ENCODE data around the gene MXD3. TPM values are rescaled to one million over a fixed set of nuclear protein-coding genes. Genes with fewer than 3 reads are reported as not detected.

MXD3 gene
- polyA plus RNA-seq, 1 donor from 2014 or later, result 4.1 TPM

- H3K4me3 Mint-ChIP-seq, result peak overlapping the region; percentile 19 to 77 (median 50)
- H3K9me3 Mint-ChIP-seq, result no peaks in the 10 kb centered on the region
- peaks cover 48 to 51% (median 48%) of the 10 kb centered on the region in 3 donors for H3K4me1 Mint-ChIP-seq
- no peaks in the 10 kb centered on the region for H3K27me3 Mint-ChIP-seq
- H3K36me3 Mint-ChIP-seq, result peaks cover 17% of the 10 kb centered on the region
- H3K27ac Mint-ChIP-seq, result peak overlapping the region; percentile 81 to 95 (median 95)
These were observed 15.1 kb downstream of the MXD3 start for GRCh38 chr5:177296581-177296980.

- Mint-ChIP-seq H3K27ac (peak overlapping the region; percentile 81 to 95 (median 95)), H3K4me3 (peak overlapping the region in 3 of 4 donors; percentile 19 to 77 (median 75)), H3K36me3 (peaks cover 18% of the 10 kb centered on the region), H3K9me3 (no peaks in the 10 kb centered on the region), H3K27me3 (no peaks in the 10 kb centered on the region), H3K4me1 (peaks cover 44 to 52% (median 49%) of the 10 kb centered on the region in 3 donors)
These were observed 15.8 kb downstream of the MXD3 start for GRCh38 chr5:177295924-177296323.

DNA sequence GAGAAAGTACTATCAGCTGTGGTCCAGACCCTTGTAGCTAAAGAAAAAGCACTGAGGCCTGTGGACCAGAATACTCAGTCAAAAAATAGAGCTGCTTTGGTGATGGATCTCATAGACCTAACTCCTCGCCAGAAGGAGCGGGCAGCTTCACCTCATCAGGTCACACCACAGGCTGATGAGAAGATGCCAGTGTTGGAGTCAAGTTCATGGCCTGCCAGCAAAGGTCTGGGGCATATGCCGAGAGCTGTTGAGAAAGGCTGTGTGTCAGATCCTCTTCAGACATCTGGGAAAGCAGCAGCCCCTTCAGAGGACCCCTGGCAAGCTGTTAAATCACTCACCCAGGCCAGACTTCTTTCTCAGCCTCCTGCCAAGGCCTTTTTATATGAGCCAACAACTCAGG is 17.1 kb downstream of the MXD3 start:
- Mint-ChIP-seq H3K27ac (peak overlapping the region in 1 of 3 donors; percentile 95), H3K4me3 (no peak overlapping the region), H3K9me3 (no peaks in the 10 kb centered on the region), H3K27me3 (no peaks in the 10 kb centered on the region), H3K36me3 (peaks cover 20% of the 10 kb centered on the region), H3K4me1 (peaks cover 38 to 43% (median 43%) of the 10 kb centered on the region in 3 donors)

- Mint-ChIP-seq H3K4me3 (no peak overlapping the region), H3K27me3 (no peaks in the 10 kb centered on the region), H3K36me3 (peaks cover 20% of the 10 kb centered on the region), H3K27ac (peak overlapping the region in 1 of 3 donors; percentile 35), H3K4me1 (peaks cover 35 to 41% (median 36%) of the 10 kb centered on the region in 3 donors), H3K9me3 (no peaks in the 10 kb centered on the region)
These were observed 17.7 kb downstream of the MXD3 start for GRCh38 chr5:177293819-177294581.

DNA sequence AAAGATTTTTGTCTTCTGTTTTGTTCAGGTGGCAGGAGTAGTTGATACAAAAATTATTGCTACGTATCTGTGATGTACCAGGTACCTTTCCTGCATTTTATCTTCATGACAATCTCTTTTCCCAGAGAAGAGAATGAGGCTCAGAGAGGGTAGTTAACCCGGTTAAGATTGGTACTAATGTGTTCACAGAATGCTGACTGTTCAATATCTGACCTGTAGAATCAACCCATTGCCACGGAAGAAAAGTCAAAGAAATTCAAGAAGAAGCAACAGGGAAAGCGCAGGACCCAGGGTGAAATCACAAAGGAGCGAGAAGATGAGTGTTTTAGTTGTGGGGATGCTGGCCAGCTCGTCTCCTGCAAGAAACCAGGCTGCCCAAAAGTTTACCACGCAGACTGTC is 20.0 kb downstream of the MXD3 start:
- no peaks in the 10 kb centered on the region for H3K27me3 Mint-ChIP-seq
- peaks cover 19% of the 10 kb centered on the region for H3K36me3 Mint-ChIP-seq
- peaks cover 25 to 32% (median 26%) of the 10 kb centered on the region in 3 donors for H3K4me1 Mint-ChIP-seq
- no peak overlapping the region for H3K4me3 Mint-ChIP-seq
- H3K27ac Mint-ChIP-seq, result peak overlapping the region in 1 of 3 donors; percentile 61
- no peaks in the 10 kb centered on the region for H3K9me3 Mint-ChIP-seq

- H3K4me1 Mint-ChIP-seq, result peaks cover 18 to 24% (median 18%) of the 10 kb centered on the region in 3 donors
- peaks cover 15% of the 10 kb centered on the region for H3K36me3 Mint-ChIP-seq
- H3K27me3 Mint-ChIP-seq, result no peaks in the 10 kb centered on the region
- H3K4me3 Mint-ChIP-seq, result peak overlapping the region in 2 of 4 donors; percentile 41 to 44
- peak overlapping the region; percentile 16 to 86 (median 43) for H3K27ac Mint-ChIP-seq
- H3K9me3 Mint-ChIP-seq, result no peaks in the 10 kb centered on the region
These were observed 20.7 kb downstream of the MXD3 start for GRCh38 chr5:177290816-177291596.

DNA sequence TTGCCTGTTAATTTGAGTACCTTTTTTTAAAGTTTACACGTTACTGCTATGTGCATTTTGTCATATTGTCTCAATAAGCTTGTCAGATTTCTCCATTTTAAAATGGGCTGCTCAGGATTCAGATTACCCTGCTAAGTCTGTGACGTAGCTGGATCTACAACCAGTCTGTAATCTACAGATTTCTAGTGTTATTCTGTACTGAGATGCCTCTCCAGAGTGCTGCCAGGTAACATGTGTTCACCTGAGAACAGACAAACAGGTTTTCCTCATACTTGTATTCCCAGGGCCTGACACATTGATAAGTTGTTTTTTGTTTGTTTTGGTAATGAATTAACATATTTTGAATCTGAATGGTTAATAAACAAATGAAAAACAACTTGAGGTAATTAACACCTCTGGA is 23.5 kb downstream of the MXD3 start:
- no peaks in the 10 kb centered on the region for H3K9me3 Mint-ChIP-seq
- no peak overlapping the region for H3K4me3 Mint-ChIP-seq
- H3K27ac Mint-ChIP-seq, result peak overlapping the region in 1 of 3 donors; percentile 63
- peaks cover 10% of the 10 kb centered on the region for H3K36me3 Mint-ChIP-seq
- peaks cover 12 to 15% (median 14%) of the 10 kb centered on the region in 3 donors for H3K4me1 Mint-ChIP-seq
- no peaks in the 10 kb centered on the region for H3K27me3 Mint-ChIP-seq

GRCh38 chr5:177276886-177277285 is 34.8 kb downstream of the MXD3 start:
- Mint-ChIP-seq H3K9me3 (no peaks in the 10 kb centered on the region), H3K4me1 (peaks cover 0 to 2% (median 1%) of the 10 kb centered on the region in 3 donors), H3K27ac (no peak overlapping the region), H3K36me3 (peaks cover 7% of the 10 kb centered on the region), H3K4me3 (no peak overlapping the region), H3K27me3 (no peaks in the 10 kb centered on the region)

- no peak overlapping the region for H3K4me3 Mint-ChIP-seq
- H3K36me3 Mint-ChIP-seq, result peaks cover 7% of the 10 kb centered on the region
- no peak overlapping the region for H3K27ac Mint-ChIP-seq
- H3K4me1 Mint-ChIP-seq, result peaks cover 0 to 2% (median 1%) of the 10 kb centered on the region in 3 donors
- H3K9me3 Mint-ChIP-seq, result no peaks in the 10 kb centered on the region
- no peaks in the 10 kb centered on the region for H3K27me3 Mint-ChIP-seq
These were observed 35.8 kb downstream of the MXD3 start for GRCh38 chr5:177275883-177276282.

GRCh38 chr5:177271113-177271512 is 40.6 kb downstream of the MXD3 start:
- no peaks in the 10 kb centered on the region for H3K9me3 Mint-ChIP-seq
- no peaks in the 10 kb centered on the region for H3K27me3 Mint-ChIP-seq
- peaks cover 0 to 2% (median 0%) of the 10 kb centered on the region in 3 donors for H3K4me1 Mint-ChIP-seq
- H3K27ac Mint-ChIP-seq, result peak overlapping the region in 1 of 3 donors; percentile 58
- H3K4me3 Mint-ChIP-seq, result no peak overlapping the region
- peaks cover 4% of the 10 kb centered on the region for H3K36me3 Mint-ChIP-seq

- Mint-ChIP-seq H3K9me3 (no peaks in the 10 kb centered on the region), H3K27me3 (no peaks in the 10 kb centered on the region), H3K4me1 (peaks cover 0 to 2% (median 0%) of the 10 kb centered on the region in 3 donors), H3K4me3 (no peak overlapping the region), H3K36me3 (peaks cover 4% of the 10 kb centered on the region), H3K27ac (peak overlapping the region in 1 of 3 donors; percentile 58)
These were observed 41.0 kb downstream of the MXD3 start for GRCh38 chr5:177270653-177271052.

DNA sequence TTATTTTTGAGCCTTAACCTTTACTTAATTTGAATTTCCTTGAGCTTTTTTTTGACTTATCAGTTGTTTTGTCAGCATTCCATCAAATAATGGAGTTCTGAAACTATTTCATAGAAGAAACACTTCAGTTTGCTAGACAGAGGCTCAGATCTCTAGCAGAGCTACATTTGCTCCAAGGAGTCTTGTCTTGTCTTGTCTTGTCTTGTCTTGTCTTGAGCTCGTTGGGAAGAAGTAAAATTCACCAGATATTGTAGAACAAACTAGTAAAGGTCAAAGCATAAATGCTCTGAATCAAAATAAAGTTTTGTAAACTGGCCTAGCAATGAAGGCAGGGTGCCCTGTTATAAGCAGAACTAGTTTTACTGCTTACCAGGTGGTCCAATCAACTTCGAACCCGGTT is 41.7 kb downstream of the MXD3 start:
- Mint-ChIP-seq H3K4me1 (peaks cover 0 to 2% (median 0%) of the 10 kb centered on the region in 3 donors), H3K4me3 (no peak overlapping the region), H3K9me3 (no peaks in the 10 kb centered on the region), H3K36me3 (peaks cover 4% of the 10 kb centered on the region), H3K27me3 (no peaks in the 10 kb centered on the region), H3K27ac (no peak overlapping the region)

DNA sequence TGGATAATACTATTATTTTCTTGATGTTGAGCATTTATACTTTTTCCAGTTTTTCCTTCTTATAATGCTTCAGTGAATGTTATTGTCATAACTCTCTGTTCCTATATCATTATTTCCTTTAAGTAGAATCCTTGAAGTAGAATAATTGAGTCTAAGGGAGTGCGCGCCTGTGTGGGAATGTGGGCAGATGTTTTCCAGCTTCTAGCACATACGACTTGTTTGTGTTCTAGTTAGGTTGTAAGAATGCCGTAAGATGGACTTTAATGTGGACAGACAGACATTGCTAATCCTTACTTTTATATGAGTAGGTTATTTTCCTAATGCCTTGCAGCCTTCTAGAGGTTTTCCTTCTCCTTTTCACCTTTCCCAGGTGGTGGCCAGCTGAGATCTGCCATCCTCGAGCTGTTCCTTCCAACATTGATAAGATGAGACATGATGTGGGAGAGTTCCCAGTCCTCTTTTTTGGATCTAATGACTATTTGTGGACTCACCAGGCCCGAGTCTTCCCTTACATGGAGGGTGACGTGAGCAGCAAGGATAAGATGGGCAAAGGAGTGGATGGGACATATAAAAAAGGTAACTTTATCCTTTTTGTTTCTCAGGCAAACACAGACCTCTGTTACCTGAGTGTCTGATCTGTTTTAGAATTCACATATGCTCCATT is 42.3 kb downstream of the MXD3 start:
- Mint-ChIP-seq H3K4me3 (no peak overlapping the region), H3K27ac (no peak overlapping the region), H3K4me1 (peaks cover 0 to 2% (median 0%) of the 10 kb centered on the region in 3 donors), H3K27me3 (no peaks in the 10 kb centered on the region), H3K36me3 (peaks cover 4% of the 10 kb centered on the region), H3K9me3 (no peaks in the 10 kb centered on the region)

- Mint-ChIP-seq H3K27me3 (no peaks in the 10 kb centered on the region), H3K9me3 (no peaks in the 10 kb centered on the region), H3K4me1 (no peaks in the 10 kb centered on the region)
These were observed 46.3 kb downstream of the MXD3 start for GRCh38 chr5:177265395-177265794.

DNA sequence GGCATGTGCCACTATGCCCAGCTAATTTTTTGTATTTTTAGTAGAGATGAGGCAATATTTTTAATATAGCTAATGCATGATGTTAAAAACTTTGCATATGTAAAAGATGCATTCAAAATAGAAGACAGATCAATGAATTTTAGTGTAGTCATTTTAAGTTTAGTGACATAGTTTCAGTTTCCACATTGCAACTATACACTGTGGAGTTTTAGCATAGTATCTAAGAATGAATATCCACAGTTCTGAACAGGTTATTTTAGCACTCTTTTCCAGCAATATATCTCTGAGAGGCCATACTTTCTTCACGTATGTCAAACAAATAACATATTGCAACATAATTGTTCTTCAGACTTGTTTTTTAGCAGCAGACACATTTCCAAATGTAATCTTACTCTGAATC is 47.5 kb downstream of the MXD3 start:
- Mint-ChIP-seq H3K27me3 (no peaks in the 10 kb centered on the region), H3K4me1 (no peaks in the 10 kb centered on the region), H3K9me3 (no peaks in the 10 kb centered on the region), H3K36me3 (peaks cover 2% of the 10 kb centered on the region), H3K4me3 (no peak overlapping the region), H3K27ac (peak overlapping the region in 1 of 3 donors; percentile 19)

More at GRCh38 chr5:177265395-177265794, 46.3 kb downstream of the MXD3 start:
- peaks cover 2% of the 10 kb centered on the region for H3K36me3 Mint-ChIP-seq
- no peak overlapping the region for H3K27ac Mint-ChIP-seq
- H3K4me3 Mint-ChIP-seq, result no peak overlapping the region
